Measurements from ENCODE around the gene CHN2.

Gene CHN2

GRCh38 chr7:29372351-29373090 lies 177.9 kb downstream of the CHN2 start:
- H3K4me1 ChIP-seq (ENCODE audit: control insufficient read depth, insufficient read depth, low read length), result peaks cover 56% of the 10 kb centered on the region
- no peak overlapping the region for H3K9ac ChIP-seq (ENCODE audit: low read length)
- H3K27me3 ChIP-seq (ENCODE audit: control insufficient read depth, insufficient read depth, low read length), result no peaks in the 10 kb centered on the region
- H3K4me3 ChIP-seq (ENCODE audit: low read length), result no peak overlapping the region
- no peaks in the 10 kb centered on the region for H3K36me3 ChIP-seq (ENCODE audit: control insufficient read depth, insufficient read depth, low read length)
- H3K9me3 ChIP-seq (ENCODE audit: control insufficient read depth, low read length), result no peaks in the 10 kb centered on the region

DNA sequence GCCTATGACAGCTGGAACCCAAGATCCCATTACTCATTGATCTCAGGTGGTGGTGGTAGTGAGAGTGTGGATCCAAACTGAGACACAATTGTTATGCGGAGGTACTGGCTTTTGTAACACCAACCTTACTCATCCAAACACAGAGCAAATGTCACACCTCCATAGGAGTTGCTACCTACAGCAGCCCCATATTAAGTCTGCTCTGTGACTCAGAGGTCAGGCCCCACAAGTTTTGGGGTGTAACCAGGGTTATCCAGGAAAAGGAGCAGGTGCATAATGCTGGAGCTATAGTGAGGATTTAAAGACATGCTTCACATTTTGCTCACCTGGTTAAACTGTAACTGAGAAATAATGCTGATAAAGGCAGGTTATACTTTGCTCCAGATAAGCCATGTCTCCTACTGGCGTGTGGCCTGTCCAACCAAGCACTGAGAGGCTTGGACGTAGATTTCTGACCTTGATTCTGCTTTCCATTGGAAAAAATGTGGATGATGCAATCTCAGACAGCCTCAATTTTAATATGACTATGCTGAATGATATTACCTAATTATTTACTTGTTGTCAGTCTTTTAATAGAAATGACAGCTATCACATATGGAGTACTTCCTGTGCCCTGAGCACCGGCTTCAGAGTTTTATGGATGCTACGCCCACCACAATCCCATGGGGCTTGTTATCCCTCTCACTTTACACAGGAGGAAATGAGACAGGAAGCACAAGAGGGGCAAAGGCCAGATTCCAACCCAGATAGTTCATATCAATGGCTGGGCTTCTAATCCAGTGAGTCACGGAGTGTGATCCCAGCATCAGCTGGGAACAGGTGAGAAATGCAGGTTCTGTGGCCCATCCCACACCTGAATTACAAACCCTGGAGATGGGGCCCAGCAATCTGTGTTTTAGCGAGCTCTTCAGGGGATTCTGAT lies 181.3 kb downstream of the CHN2 start:
- Histone ChIP-seq H3K9ac (ENCODE audit: low read length) (no peak overlapping the region), H3K4me3 (ENCODE audit: low read length) (no peak overlapping the region), H3K36me3 (ENCODE audit: control insufficient read depth, insufficient read depth, low read length) (no peaks in the 10 kb centered on the region), H3K4me1 (ENCODE audit: control insufficient read depth, insufficient read depth, low read length) (peaks cover 48% of the 10 kb centered on the region), H3K9me3 (ENCODE audit: control insufficient read depth, low read length) (no peaks in the 10 kb centered on the region), H3K27me3 (ENCODE audit: control insufficient read depth, insufficient read depth, low read length) (no peaks in the 10 kb centered on the region)

GRCh38 chr7:29377718-29378117 lies 183.1 kb downstream of the CHN2 start:
- Histone ChIP-seq H3K36me3 (ENCODE audit: control insufficient read depth, insufficient read depth, low read length) (no peaks in the 10 kb centered on the region), H3K4me3 (ENCODE audit: low read length) (no peak overlapping the region), H3K9ac (ENCODE audit: low read length) (no peak overlapping the region), H3K9me3 (ENCODE audit: control insufficient read depth, low read length) (no peaks in the 10 kb centered on the region), H3K4me1 (ENCODE audit: control insufficient read depth, insufficient read depth, low read length) (peaks cover 30% of the 10 kb centered on the region), H3K27me3 (ENCODE audit: control insufficient read depth, insufficient read depth, low read length) (no peaks in the 10 kb centered on the region)

GRCh38 chr7:29379551-29379950 lies 185.0 kb downstream of the CHN2 start:
- H3K27me3 ChIP-seq (ENCODE audit: control insufficient read depth, insufficient read depth, low read length), result no peaks in the 10 kb centered on the region
- H3K4me1 ChIP-seq (ENCODE audit: control insufficient read depth, insufficient read depth, low read length), result peaks cover 29% of the 10 kb centered on the region
- no peak overlapping the region for H3K4me3 ChIP-seq (ENCODE audit: low read length)
- H3K36me3 ChIP-seq (ENCODE audit: control insufficient read depth, insufficient read depth, low read length), result no peaks in the 10 kb centered on the region
- H3K9ac ChIP-seq (ENCODE audit: low read length), result no peak overlapping the region
- no peaks in the 10 kb centered on the region for H3K9me3 ChIP-seq (ENCODE audit: control insufficient read depth, low read length)

DNA sequence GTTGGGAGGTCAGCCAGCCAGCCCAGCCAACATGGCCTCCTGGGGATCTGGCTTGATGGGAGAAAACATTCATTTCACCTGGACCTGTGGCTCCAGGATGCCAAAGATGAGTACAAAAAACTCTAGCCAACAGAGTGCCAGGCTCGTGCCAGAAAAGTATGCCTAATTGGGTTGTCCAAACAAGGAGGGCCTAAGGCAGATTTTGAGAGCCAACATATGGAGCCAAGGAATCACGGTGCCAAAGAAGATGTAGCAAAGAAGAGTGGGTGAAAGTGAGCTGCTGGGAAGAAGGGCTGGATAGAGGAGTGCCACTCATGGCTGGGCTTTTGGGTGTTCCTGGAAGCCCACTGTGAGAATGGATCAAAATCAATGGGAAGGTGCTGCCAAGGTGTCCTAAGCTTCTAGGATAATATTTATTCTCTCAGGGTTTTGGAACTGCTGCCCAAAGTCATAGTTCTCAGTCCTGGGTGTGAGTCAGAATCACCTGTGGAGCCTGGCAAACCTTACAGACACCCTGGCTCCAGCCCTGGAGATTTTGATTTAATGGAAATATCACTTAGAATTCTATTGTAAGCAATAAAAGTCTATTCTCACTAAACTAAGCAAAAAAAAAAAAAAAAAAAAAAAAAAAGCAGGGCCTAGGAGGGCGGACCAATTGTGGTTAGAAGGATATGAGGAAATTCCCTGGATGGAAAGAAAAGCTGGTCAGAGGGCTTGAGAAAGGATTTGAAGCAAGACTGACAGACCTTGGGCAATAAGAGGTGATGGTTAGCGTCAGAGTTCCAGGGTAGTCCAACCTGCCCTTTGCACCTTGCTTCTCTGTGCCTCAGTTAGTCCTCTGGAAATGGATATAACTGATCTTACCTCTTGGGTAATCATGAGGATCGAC lies 186.9 kb downstream of the CHN2 start:
- Histone ChIP-seq H3K27me3 (ENCODE audit: control insufficient read depth, insufficient read depth, low read length) (no peaks in the 10 kb centered on the region), H3K4me3 (ENCODE audit: low read length) (no peak overlapping the region), H3K9ac (ENCODE audit: low read length) (no peak overlapping the region), H3K36me3 (ENCODE audit: control insufficient read depth, insufficient read depth, low read length) (no peaks in the 10 kb centered on the region), H3K9me3 (ENCODE audit: control insufficient read depth, low read length) (no peaks in the 10 kb centered on the region), H3K4me1 (ENCODE audit: control insufficient read depth, insufficient read depth, low read length) (peaks cover 16% of the 10 kb centered on the region)

- H3K4me3 ChIP-seq (ENCODE audit: low read length), result no peak overlapping the region
- no peaks in the 10 kb centered on the region for H3K27me3 ChIP-seq (ENCODE audit: control insufficient read depth, insufficient read depth, low read length)
- no peaks in the 10 kb centered on the region for H3K4me1 ChIP-seq (ENCODE audit: control insufficient read depth, insufficient read depth, low read length)
- H3K36me3 ChIP-seq (ENCODE audit: control insufficient read depth, insufficient read depth, low read length), result no peaks in the 10 kb centered on the region
- no peaks in the 10 kb centered on the region for H3K9me3 ChIP-seq (ENCODE audit: control insufficient read depth, low read length)
- no peak overlapping the region for H3K9ac ChIP-seq (ENCODE audit: low read length)
Observed at GRCh38 chr7:29384277-29384676, 189.7 kb downstream of the CHN2 start.

- no peaks in the 10 kb centered on the region for H3K36me3 ChIP-seq (ENCODE audit: control insufficient read depth, insufficient read depth, low read length)
- no peak overlapping the region for H3K9ac ChIP-seq (ENCODE audit: low read length)
- H3K9me3 ChIP-seq (ENCODE audit: control insufficient read depth, low read length), result no peaks in the 10 kb centered on the region
- H3K4me3 ChIP-seq (ENCODE audit: low read length), result no peak overlapping the region
- no peaks in the 10 kb centered on the region for H3K4me1 ChIP-seq (ENCODE audit: control insufficient read depth, insufficient read depth, low read length)
- H3K27me3 ChIP-seq (ENCODE audit: control insufficient read depth, insufficient read depth, low read length), result no peaks in the 10 kb centered on the region
Observed at GRCh38 chr7:29385214-29385814, 190.7 kb downstream of the CHN2 start.

DNA sequence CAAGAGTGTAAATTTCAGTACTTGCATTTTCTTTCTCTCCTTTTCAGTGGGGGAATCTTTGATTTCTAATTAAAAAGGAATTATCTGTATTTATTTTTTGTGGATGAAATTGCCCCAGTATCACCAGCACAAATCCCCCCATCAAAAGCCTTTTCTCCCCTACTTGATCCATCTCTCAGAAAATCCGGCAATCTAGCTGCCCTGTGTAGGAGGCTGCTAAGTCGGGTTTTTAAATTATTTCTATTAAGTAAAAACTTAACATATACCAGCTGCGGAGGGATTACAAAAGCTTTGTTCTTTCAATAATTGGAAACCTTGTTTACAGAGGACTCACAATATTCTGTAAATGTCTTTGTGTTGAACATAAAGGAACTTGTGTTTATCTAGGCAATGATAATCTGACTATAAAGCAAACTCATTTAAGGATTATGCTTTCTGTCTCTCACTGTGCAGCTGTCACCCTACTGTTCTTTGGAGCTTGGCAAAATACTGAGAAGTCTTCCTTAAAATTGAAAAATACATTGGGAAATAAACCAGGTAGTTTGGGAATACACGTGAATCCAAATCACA lies 191.7 kb downstream of the CHN2 start:
- Histone ChIP-seq H3K4me3 (ENCODE audit: low read length) (no peak overlapping the region), H3K9ac (ENCODE audit: low read length) (no peak overlapping the region), H3K36me3 (ENCODE audit: control insufficient read depth, insufficient read depth, low read length) (no peaks in the 10 kb centered on the region), H3K9me3 (ENCODE audit: control insufficient read depth, low read length) (no peaks in the 10 kb centered on the region), H3K4me1 (ENCODE audit: control insufficient read depth, insufficient read depth, low read length) (no peaks in the 10 kb centered on the region), H3K27me3 (ENCODE audit: control insufficient read depth, insufficient read depth, low read length) (no peaks in the 10 kb centered on the region)

DNA sequence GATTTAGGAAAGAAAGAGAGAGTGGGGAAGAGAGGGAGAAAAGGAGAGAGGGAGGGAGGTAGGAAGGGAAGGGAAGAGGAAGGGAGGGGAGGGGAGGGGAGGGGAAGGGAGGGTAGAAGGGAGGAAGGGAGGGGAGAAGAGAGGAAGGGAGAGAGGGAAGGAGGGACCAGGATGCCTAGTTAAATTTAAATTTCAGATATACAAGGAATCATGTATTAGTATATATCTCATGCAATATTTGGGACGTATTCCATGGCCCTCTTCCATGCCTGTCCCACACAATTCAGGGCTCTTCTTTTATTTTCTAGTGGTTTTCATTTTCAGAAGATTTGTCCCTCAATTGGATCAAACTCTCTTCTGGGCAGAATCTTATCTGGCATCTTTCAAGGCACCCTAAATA lies 196.7 kb downstream of the CHN2 start:
- H3K27me3 ChIP-seq (ENCODE audit: control insufficient read depth, insufficient read depth, low read length), result no peaks in the 10 kb centered on the region
- H3K4me3 ChIP-seq (ENCODE audit: low read length), result no peak overlapping the region
- H3K4me1 ChIP-seq (ENCODE audit: control insufficient read depth, insufficient read depth, low read length), result no peaks in the 10 kb centered on the region
- no peaks in the 10 kb centered on the region for H3K9me3 ChIP-seq (ENCODE audit: control insufficient read depth, low read length)
- H3K36me3 ChIP-seq (ENCODE audit: control insufficient read depth, insufficient read depth, low read length), result no peaks in the 10 kb centered on the region
- H3K9ac ChIP-seq (ENCODE audit: low read length), result no peak overlapping the region

GRCh38 chr7:29394321-29394720 lies 199.7 kb downstream of the CHN2 start:
- no peaks in the 10 kb centered on the region for H3K4me1 ChIP-seq (ENCODE audit: control insufficient read depth, insufficient read depth, low read length)

DNA sequence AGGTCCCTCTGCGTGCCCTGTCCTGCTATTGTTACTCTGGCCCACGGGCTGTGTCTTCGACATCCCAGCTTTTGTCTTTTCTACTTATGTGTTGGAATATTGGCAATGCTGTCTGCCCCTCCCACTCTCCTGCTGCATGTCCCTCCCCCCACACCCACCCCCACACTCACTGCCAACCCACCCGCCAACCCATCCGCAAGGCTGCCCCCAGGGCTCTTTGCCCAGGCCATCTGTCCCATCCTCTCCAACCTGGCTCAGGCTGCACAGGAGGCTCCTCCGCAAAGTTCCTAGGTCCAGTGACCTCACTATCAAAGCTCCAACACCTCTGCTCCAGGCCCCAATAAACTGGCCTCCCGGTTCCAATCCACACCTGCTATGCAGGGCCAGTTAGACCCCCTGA lies 202.0 kb downstream of the CHN2 start:
- Histone ChIP-seq H3K36me3 (ENCODE audit: control insufficient read depth, insufficient read depth, low read length) (no peaks in the 10 kb centered on the region), H3K27me3 (ENCODE audit: control insufficient read depth, insufficient read depth, low read length) (no peaks in the 10 kb centered on the region), H3K9me3 (ENCODE audit: control insufficient read depth, low read length) (no peaks in the 10 kb centered on the region), H3K9ac (ENCODE audit: low read length) (no peak overlapping the region), H3K4me1 (ENCODE audit: control insufficient read depth, insufficient read depth, low read length) (peaks cover 1% of the 10 kb centered on the region), H3K4me3 (ENCODE audit: low read length) (no peak overlapping the region)

More at GRCh38 chr7:29394321-29394720, 199.7 kb downstream of the CHN2 start:
- no peak overlapping the region for H3K9ac ChIP-seq (ENCODE audit: low read length)
- H3K4me3 ChIP-seq (ENCODE audit: low read length), result no peak overlapping the region
- H3K9me3 ChIP-seq (ENCODE audit: control insufficient read depth, low read length), result no peaks in the 10 kb centered on the region
- H3K27me3 ChIP-seq (ENCODE audit: control insufficient read depth, insufficient read depth, low read length), result no peaks in the 10 kb centered on the region
- H3K36me3 ChIP-seq (ENCODE audit: control insufficient read depth, insufficient read depth, low read length), result no peaks in the 10 kb centered on the region
